Body of pancreas (tissue), 4 donors: ENCODE measurements around the gene NEB.

Experiments
- CTCF ChIP-seq, 7 experiments: fragments of 450-650 bp in 4 of 7; fragments of 200-600 bp in 3 of 7; sonication (generic) in 3 of 7; IDR thresholded peaks; one replicate each; pipeline ENCODE4 v1.5.1; 2016 to 2019; ENCODE audit warnings: antibody characterized with exemption in 7 of 7
- POLR2A ChIP-seq, 3 donors: fragments of 450-650 bp; IDR thresholded peaks; one replicate each; pipeline ENCODE4 v1.6.1; 2016; ENCODE audit warnings: antibody characterized with exemption in 3 of 3, mild to moderate bottlenecking in 2 of 3

- TF ChIP-seq CTCF (IDR thresholded peaks at IDR 0.05) (no peak), POLR2A (IDR thresholded peaks at IDR 0.05) (no peak)
Measured at GRCh38 chr2:151669585-151670081, 64.6 kb downstream of the NEB start.
